Dedifferentiated amniotic fluid mesenchymal stem cell (primary cell): ENCODE measurements around the gene BMAL2.

Source experiments
- DNase-seq: peaks from one replicate; pipeline ENCODE4 v3.0.0-alpha.2; 2016; ENCODE audit errors: extremely low spot score

BMAL2 gene

GRCh38 chr12:27332714-27333402, at the start of gene BMAL2:
Gene BMAL2 (plus strand): TSS chr12:27332836. CDS start chr12:27333073, 237 bp downstream.
- no peak for DNase-seq

- no peak for DNase-seq
Measured at GRCh38 chr12:27284021-27284420, 48.6 kb upstream of the BMAL2 start.

- no peak for DNase-seq
Measured at GRCh38 chr12:27284751-27285150, 47.9 kb upstream of the BMAL2 start.

GRCh38 chr12:27285403-27285802, 47.2 kb upstream of the BMAL2 start:
- no peak for DNase-seq

GRCh38 chr12:27289414-27289813, 43.2 kb upstream of the BMAL2 start:
- no peak for DNase-seq

GRCh38 chr12:27290501-27291168, 42.0 kb upstream of the BMAL2 start:
- DNase-seq, result no peak

- no peak for DNase-seq
Measured at GRCh38 chr12:27291862-27292261, 40.8 kb upstream of the BMAL2 start.

GRCh38 chr12:27292718-27293117, 39.9 kb upstream of the BMAL2 start:
- DNase-seq, result no peak

GRCh38 chr12:27293463-27293862, 39.2 kb upstream of the BMAL2 start:
- DNase-seq, result no peak

- DNase-seq, result no peak
Measured at GRCh38 chr12:27296674-27297073, 36.0 kb upstream of the BMAL2 start.

GRCh38 chr12:27297566-27297965, 35.1 kb upstream of the BMAL2 start:
- no peak for DNase-seq

- DNase-seq, result no peak
Measured at GRCh38 chr12:27299102-27299501, 33.5 kb upstream of the BMAL2 start.

GRCh38 chr12:27300226-27300625, 32.4 kb upstream of the BMAL2 start:
- DNase-seq, result no peak

- DNase-seq, result no peak
Measured at GRCh38 chr12:27303139-27304111, 29.2 kb upstream of the BMAL2 start.

GRCh38 chr12:27304856-27305255, 27.8 kb upstream of the BMAL2 start:
- no peak for DNase-seq

GRCh38 chr12:27305673-27306456, 26.8 kb upstream of the BMAL2 start:
- DNase-seq, result peak; percentile 78

- no peak for DNase-seq
Measured at GRCh38 chr12:27309293-27309994, 23.2 kb upstream of the BMAL2 start.

- DNase-seq, result no peak
Measured at GRCh38 chr12:27309995-27310315, 22.7 kb upstream of the BMAL2 start.

GRCh38 chr12:27316947-27317346, 15.7 kb upstream of the BMAL2 start:
- DNase-seq, result no peak

- DNase-seq, result peak; percentile 43
Measured at GRCh38 chr12:27319409-27319808, 13.2 kb upstream of the BMAL2 start.

- DNase-seq, result no peak
Measured at GRCh38 chr12:27319848-27320247, 12.8 kb upstream of the BMAL2 start.
